H9 (cell line): ENCODE results near the gene IGSF9. TPM values are rescaled to one million over a fixed set of nuclear protein-coding genes. Genes with fewer than 3 reads are reported as not detected.

Experiments
- DNase-seq: peaks from one replicate; pipeline ENCODE4 v3.0.0-alpha.2; 2017
- H2AFZ ChIP-seq: one replicate; pipeline ENCODE4 v1.6.1; 2013; ENCODE audit warnings: mild to moderate bottlenecking, low read length, control low read depth, moderate library complexity
- H2AK5ac ChIP-seq: 2 replicates; pipeline ENCODE4 v1.6.1; 2013; ENCODE audit warnings: low read length, control low read depth, mixed read lengths; ENCODE audit not compliant: insufficient read length
- H2BK120ac ChIP-seq: one replicate; pipeline ENCODE4 v1.6.1; 2013; ENCODE audit warnings: low read depth, mild to moderate bottlenecking, low read length, control low read depth, inconsistent platforms; ENCODE audit not compliant: poor library complexity, severe bottlenecking
- H2BK12ac ChIP-seq: 2 replicates; pipeline ENCODE4 v1.6.1; 2013; ENCODE audit warnings: low read length, control low read depth, mixed read lengths, low read depth; ENCODE audit not compliant: insufficient read length
- H2BK15ac ChIP-seq: 2 replicates; pipeline ENCODE4 v1.6.1; 2013; ENCODE audit warnings: low read depth, low read length, control low read depth
- H2BK20ac ChIP-seq: one replicate; pipeline ENCODE4 v1.6.1; 2013; ENCODE audit warnings: low read depth, mild to moderate bottlenecking, low read length, control low read depth, inconsistent platforms; ENCODE audit not compliant: poor library complexity, severe bottlenecking
- H2BK5ac ChIP-seq: 2 replicates; pipeline ENCODE4 v1.6.1; 2013; ENCODE audit warnings: low read length, control low read depth, mixed read lengths; ENCODE audit not compliant: insufficient read length
- H3K14ac ChIP-seq: 2 replicates; pipeline ENCODE4 v1.6.1; 2013; ENCODE audit warnings: low read length, control low read depth; ENCODE audit not compliant: insufficient read depth
- H3K18ac ChIP-seq: 2 replicates; pipeline ENCODE4 v1.6.1; 2013; ENCODE audit warnings: low read depth, mild to moderate bottlenecking, mixed read lengths, low read length, control low read depth; ENCODE audit not compliant: insufficient read length
- H3K23ac ChIP-seq: 2 replicates; pipeline ENCODE4 v1.6.1; 2013; ENCODE audit warnings: low read length, control low read depth, mixed read lengths, low read depth; ENCODE audit not compliant: insufficient read length
- H3K23me2 ChIP-seq: 2 replicates; pipeline ENCODE4 v1.6.1; 2013; ENCODE audit warnings: low read depth, mild to moderate bottlenecking, mixed read lengths, low read length, control low read depth; ENCODE audit not compliant: insufficient read length, poor library complexity, severe bottlenecking
- H3K27ac ChIP-seq: 2 replicates; pipeline ENCODE4 v1.5.1; 2013; ENCODE audit warnings: low read length, control low read depth, mixed read lengths, low read depth; ENCODE audit not compliant: insufficient read length
- H3K27me3 ChIP-seq: 2 replicates; pipeline ENCODE4 v1.6.1; 2013; ENCODE audit warnings: low read length, control low read depth, inconsistent platforms; ENCODE audit not compliant: insufficient read depth
- H3K4ac ChIP-seq: 2 replicates; pipeline ENCODE4 v1.6.1; 2013; ENCODE audit warnings: low read depth, mild to moderate bottlenecking, control low read depth, inconsistent platforms, low read length, moderate library complexity
- H3K4me1 ChIP-seq: 2 replicates; pipeline ENCODE4 v1.6.1; 2013; ENCODE audit warnings: low read length, control low read depth, inconsistent platforms; ENCODE audit not compliant: insufficient read depth
- H3K4me2 ChIP-seq: 2 replicates; pipeline ENCODE4 v1.6.1; 2013; ENCODE audit warnings: low read length, control low read depth, mixed read lengths; ENCODE audit not compliant: insufficient read length, insufficient read depth
- H3K56ac ChIP-seq: 2 replicates; pipeline ENCODE4 v1.6.1; 2013; ENCODE audit warnings: low read depth, mild to moderate bottlenecking, mixed read lengths, low read length, control low read depth; ENCODE audit not compliant: insufficient read length
- H3K79me1 ChIP-seq: 2 replicates; pipeline ENCODE4 v1.6.1; 2013; ENCODE audit warnings: low read depth, mild to moderate bottlenecking, moderate library complexity, low read length, control low read depth, inconsistent platforms; ENCODE audit not compliant: insufficient read depth, poor library complexity, severe bottlenecking
- H3K79me2 ChIP-seq: 2 replicates; pipeline ENCODE4 v1.6.1; 2013; ENCODE audit warnings: low read length, control low read depth, inconsistent platforms; ENCODE audit not compliant: insufficient read depth
- H3K9ac ChIP-seq: 2 replicates; pipeline ENCODE4 v1.6.1; 2013; ENCODE audit warnings: low read length, control low read depth, mixed read lengths; ENCODE audit not compliant: insufficient read length; ENCODE audit errors: extremely low read depth
- H3K9me3 ChIP-seq: one replicate; pipeline ENCODE4 v1.6.1; 2013; ENCODE audit warnings: low read depth, low read length, inconsistent platforms; ENCODE audit not compliant: control insufficient read depth
- H3T11ph ChIP-seq: one replicate; pipeline ENCODE4 v1.6.1; 2013; ENCODE audit warnings: mild to moderate bottlenecking, low read length, control low read depth, inconsistent platforms
- H4K20me1 ChIP-seq: one replicate; pipeline ENCODE4 v1.6.1; 2013; ENCODE audit not compliant: control insufficient read depth, insufficient read length, insufficient read depth
- H4K5ac ChIP-seq: 2 replicates; pipeline ENCODE4 v1.6.1; 2013; ENCODE audit warnings: low read depth, mild to moderate bottlenecking, mixed read lengths, low read length, control low read depth; ENCODE audit not compliant: insufficient read length
- H4K8ac ChIP-seq: replicated peaks from 2 replicates; pipeline ENCODE4 v1.6.1; 2013; ENCODE audit warnings: low read length, control low read depth, mixed read lengths, low read depth; ENCODE audit not compliant: insufficient read length
- H4K91ac ChIP-seq: 2 replicates; pipeline ENCODE4 v1.6.1; 2013; ENCODE audit warnings: low read depth, mild to moderate bottlenecking, moderate library complexity, mixed read lengths, low read length, control low read depth; ENCODE audit not compliant: insufficient read length
- H3K27ac Mint-ChIP-seq, 3 experiments: 2 replicates in 2 of 3; 3 replicates in 1 of 3; pipeline ENCODE4 v1.8.0; 2020 to 2021; ENCODE audit warnings: mixed read lengths in 3 of 3, mild to moderate bottlenecking in 1 of 3, moderate library complexity in 1 of 3
- H3K27me3 Mint-ChIP-seq: 2 replicates; pipeline ENCODE4 v1.8.0; 2021; ENCODE audit warnings: low read depth, mild to moderate bottlenecking, moderate library complexity, mixed read lengths
- H3K36me3 Mint-ChIP-seq, 3 experiments: 2 replicates in 2 of 3; 3 replicates in 1 of 3; pipeline ENCODE4 v1.8.0; 2020 to 2021; ENCODE audit warnings: low read depth in 3 of 3, mixed read lengths in 3 of 3; ENCODE audit not compliant: insufficient read depth in 1 of 3
- H3K4me1 Mint-ChIP-seq, 2 experiments: 2 replicates each; pipeline ENCODE4 v1.8.0; 2020; ENCODE audit warnings: mixed read lengths in 2 of 2
- H3K4me3 Mint-ChIP-seq, 2 experiments: 2 replicates in 1 of 2; 3 replicates in 1 of 2; pipeline ENCODE4 v1.8.0; 2020 to 2021; ENCODE audit warnings: mild to moderate bottlenecking in 2 of 2, mixed read lengths in 2 of 2, moderate library complexity in 1 of 2
- H3K9me3 Mint-ChIP-seq, 2 experiments: 2 replicates in 1 of 2; 3 replicates in 1 of 2; pipeline ENCODE4 v1.8.0; 2020; ENCODE audit warnings: mild to moderate bottlenecking in 2 of 2, mixed read lengths in 2 of 2, moderate library complexity in 1 of 2
- WGBS: extraction: QIAGEN DNeasy Blood & Tissue Kit; methylation state at CpG from one replicate; pipeline ENCODE4 v1.1.7; 2013; ENCODE audit warnings: missing lambda C conversion rate, low lambda C conversion rate, mixed read lengths; ENCODE audit not compliant: insufficient read length; ENCODE audit errors: extremely low coverage; 5-methylcytosine and 5-hydroxymethylcytosine counted together
- total RNA-seq: library from RNA; stranded (reverse); gene quantifications from 2 replicates; pipeline ENCODE4 v1.2.1, GENCODE V29; 2021
- TF ChIP-seq, protein P1 (sequence below): fragments of 200-600 bp; sonication (generic); conservative IDR thresholded peaks from 3 replicates; pipeline ENCODE4 v1.8.0; 2021; ENCODE audit warnings: antibody characterized with exemption, mild to moderate bottlenecking

Gene IGSF9
- total RNA-seq, 1 experiment from 2014 or later = 11.3 TPM

DNA sequence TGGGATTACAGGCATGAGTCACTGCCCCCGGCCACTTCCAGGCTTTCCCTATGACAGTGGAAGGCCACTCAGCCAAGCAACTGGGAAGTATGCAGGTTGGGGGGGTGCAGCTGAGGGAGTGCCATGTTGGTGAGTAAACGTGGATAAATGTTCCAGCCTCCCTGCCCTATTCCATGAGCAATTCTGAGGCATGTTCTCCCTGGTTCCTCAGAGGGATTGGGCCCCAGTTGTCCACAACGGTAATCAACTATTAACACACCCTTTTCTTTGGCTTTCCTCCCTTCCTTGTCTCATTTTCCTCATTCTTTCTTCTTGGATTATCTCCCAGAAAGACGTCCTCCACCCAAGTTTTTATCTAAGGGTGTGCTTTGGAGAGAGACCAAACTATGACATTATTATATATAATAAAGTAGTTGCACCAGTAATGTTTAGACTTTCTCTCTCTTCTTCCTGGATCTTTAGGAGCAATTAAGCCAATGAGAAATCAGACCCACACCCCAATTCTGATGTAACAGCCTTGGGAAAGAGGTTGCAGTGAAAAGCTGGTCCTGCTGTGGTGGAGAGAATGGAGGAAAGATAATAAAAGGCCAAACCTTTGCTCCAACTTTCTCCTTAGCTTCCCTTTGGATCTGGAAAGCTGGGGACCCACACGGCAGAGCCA lies 15.4 kb upstream of the IGSF9 start:
- no peak overlapping the region for H4K8ac ChIP-seq
- H3K9ac ChIP-seq = no peak overlapping the region
- peak; percentile 21 for DNase-seq
- no peak overlapping the region for H3K23ac ChIP-seq
- H4K5ac ChIP-seq = no peak overlapping the region
- H2BK120ac ChIP-seq = no peak overlapping the region
- H3K14ac ChIP-seq = no peak overlapping the region
- no CpG with 5 or more reads among the region's 5 CpGs for WGBS
- H3K27ac ChIP-seq = no peak overlapping the region
- no peak overlapping the region for H3K4ac ChIP-seq
- no peak overlapping the region for H3K4me2 ChIP-seq
- peaks cover 6% of the 10 kb centered on the region; the same call in 1 of the 2 replicates for H3K27me3 Mint-ChIP-seq
- no peak overlapping the region for H3K27ac Mint-ChIP-seq
- no peak overlapping the region for H4K91ac ChIP-seq
- no peak overlapping the region for H3K4me3 Mint-ChIP-seq
- no peaks in the 10 kb centered on the region for H3K27me3 ChIP-seq
- H3K36me3 Mint-ChIP-seq = no peaks in the 10 kb centered on the region
- H3K4me1 ChIP-seq = no peaks in the 10 kb centered on the region
- H4K20me1 ChIP-seq = peaks cover 2% of the 10 kb centered on the region
- H2AK5ac ChIP-seq = no peak overlapping the region
- TF ChIP-seq, protein P1, sequence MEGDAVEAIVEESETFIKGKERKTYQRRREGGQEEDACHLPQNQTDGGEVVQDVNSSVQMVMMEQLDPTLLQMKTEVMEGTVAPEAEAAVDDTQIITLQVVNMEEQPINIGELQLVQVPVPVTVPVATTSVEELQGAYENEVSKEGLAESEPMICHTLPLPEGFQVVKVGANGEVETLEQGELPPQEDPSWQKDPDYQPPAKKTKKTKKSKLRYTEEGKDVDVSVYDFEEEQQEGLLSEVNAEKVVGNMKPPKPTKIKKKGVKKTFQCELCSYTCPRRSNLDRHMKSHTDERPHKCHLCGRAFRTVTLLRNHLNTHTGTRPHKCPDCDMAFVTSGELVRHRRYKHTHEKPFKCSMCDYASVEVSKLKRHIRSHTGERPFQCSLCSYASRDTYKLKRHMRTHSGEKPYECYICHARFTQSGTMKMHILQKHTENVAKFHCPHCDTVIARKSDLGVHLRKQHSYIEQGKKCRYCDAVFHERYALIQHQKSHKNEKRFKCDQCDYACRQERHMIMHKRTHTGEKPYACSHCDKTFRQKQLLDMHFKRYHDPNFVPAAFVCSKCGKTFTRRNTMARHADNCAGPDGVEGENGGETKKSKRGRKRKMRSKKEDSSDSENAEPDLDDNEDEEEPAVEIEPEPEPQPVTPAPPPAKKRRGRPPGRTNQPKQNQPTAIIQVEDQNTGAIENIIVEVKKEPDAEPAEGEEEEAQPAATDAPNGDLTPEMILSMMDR = no peak
- H3K56ac ChIP-seq = no peak overlapping the region
- H3K9me3 Mint-ChIP-seq = no peaks in the 10 kb centered on the region
- no peak overlapping the region for H2BK5ac ChIP-seq
- peaks cover 20 to 22% of the 10 kb centered on the region in 2 experiments for H3K4me1 Mint-ChIP-seq
- H3K79me2 ChIP-seq = no peaks in the 10 kb centered on the region
- H3K79me1 ChIP-seq = no peaks in the 10 kb centered on the region
- H3K23me2 ChIP-seq = no peaks in the 10 kb centered on the region
- no peak overlapping the region for H3K18ac ChIP-seq
- H3K9me3 ChIP-seq = no peaks in the 10 kb centered on the region
- H2AFZ ChIP-seq = no peak overlapping the region
- no peak overlapping the region for H2BK15ac ChIP-seq
- H2BK12ac ChIP-seq = no peak overlapping the region
- H2BK20ac ChIP-seq = no peak overlapping the region
- no peak overlapping the region for H3T11ph ChIP-seq
